Effector memory CD4-positive, alpha-beta T cell (primary cell): ENCODE data around the gene VEGFA.

Experiments used
- DNase-seq, 3 donors: peaks; one replicate each; pipeline ENCODE4 v3.0.0-alpha.2; 2020
- H3K27ac ChIP-seq: 2 replicates; pipeline ENCODE4 v1.7.0; 2013; ENCODE audit warnings: mild to moderate bottlenecking, low read length, moderate library complexity; ENCODE audit not compliant: insufficient read depth, poor library complexity, severe bottlenecking
- H3K27me3 ChIP-seq: replicated peaks from 2 replicates; pipeline ENCODE4 v1.7.0; 2013; ENCODE audit warnings: mild to moderate bottlenecking, low read length; ENCODE audit not compliant: insufficient read depth, control insufficient read depth, poor library complexity, severe bottlenecking
- H3K36me3 ChIP-seq: 2 replicates; pipeline ENCODE4 v1.7.0; 2013; ENCODE audit warnings: mild to moderate bottlenecking, low read length, moderate library complexity; ENCODE audit not compliant: control insufficient read depth, insufficient read depth
- H3K4me1 ChIP-seq: 2 replicates; pipeline ENCODE4 v1.7.0; 2013; ENCODE audit warnings: low read length, mild to moderate bottlenecking; ENCODE audit not compliant: control insufficient read depth, insufficient read depth, poor library complexity, severe bottlenecking
- H3K4me3 ChIP-seq: 2 replicates; pipeline ENCODE4 v1.7.0; 2013; ENCODE audit warnings: low read length, low read depth, mild to moderate bottlenecking; ENCODE audit not compliant: insufficient read depth, poor library complexity, severe bottlenecking
- H3K9me3 ChIP-seq: 2 replicates; pipeline ENCODE4 v1.7.0; 2013; ENCODE audit warnings: mild to moderate bottlenecking, low read length, moderate library complexity; ENCODE audit not compliant: control insufficient read depth

VEGFA gene

DNA sequence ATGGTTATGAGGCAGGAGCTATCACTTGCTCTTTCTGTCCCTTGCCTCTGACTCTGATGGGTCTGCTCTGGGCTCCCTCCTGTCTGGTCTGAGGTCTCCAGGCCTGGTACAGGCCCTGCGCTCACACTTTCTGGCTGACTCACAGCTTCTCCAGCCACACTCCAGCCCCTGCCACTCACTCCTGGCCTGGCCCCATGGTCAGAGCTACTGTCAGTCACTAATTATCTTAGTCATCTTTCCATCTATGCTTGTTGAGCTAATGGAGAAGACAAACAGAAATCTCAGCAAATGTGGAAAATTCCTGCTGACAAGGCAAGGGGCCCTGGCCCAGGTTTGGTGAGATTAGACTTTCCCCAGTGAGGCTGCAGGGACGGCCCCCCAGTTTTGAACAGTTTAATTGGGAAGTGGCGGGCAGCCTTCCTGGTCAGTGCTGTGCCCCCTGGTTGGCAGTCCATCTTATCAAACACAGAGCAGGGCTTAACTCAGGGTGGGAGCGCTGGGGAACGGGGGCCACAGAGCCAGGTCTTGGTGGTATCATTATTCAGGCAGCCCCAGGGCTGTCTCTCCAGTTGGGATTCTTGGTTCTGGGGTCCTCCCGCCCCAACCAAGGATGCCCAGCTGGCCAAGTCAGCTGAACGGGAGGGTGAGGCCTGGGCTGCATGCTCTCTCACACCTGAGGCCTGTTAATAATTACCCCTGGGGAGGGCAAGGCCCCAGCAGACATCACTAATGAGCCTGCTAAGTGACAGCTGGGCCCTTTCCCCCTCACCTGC lies 63.4 kb downstream of the VEGFA start:
- H3K27ac ChIP-seq: no peak overlapping the region
- no peak overlapping the region for H3K4me3 ChIP-seq
- no peak for DNase-seq
- no peaks in the 10 kb centered on the region for H3K36me3 ChIP-seq
- no peaks in the 10 kb centered on the region for H3K27me3 ChIP-seq
- H3K9me3 ChIP-seq: no peaks in the 10 kb centered on the region
- H3K4me1 ChIP-seq: no peaks in the 10 kb centered on the region

DNA sequence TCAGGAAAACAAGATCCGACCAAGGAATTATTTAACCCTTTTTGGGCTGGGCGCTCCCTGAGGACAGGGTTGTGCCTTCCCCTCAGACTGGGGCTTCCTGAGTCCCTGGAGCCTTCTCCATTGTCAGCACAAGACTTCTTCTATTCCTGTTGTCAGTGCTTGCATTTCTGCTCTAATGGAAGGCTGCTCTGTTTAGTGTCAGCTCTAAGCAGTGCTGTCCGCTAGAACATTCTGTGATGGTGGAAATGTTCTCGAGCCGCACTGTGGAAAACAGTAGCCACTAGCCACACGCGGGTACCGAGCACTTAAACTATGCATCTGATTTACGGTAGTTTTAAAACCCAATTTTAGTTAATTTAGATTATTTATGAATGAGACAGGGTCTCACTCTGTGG lies 64.0 kb downstream of the VEGFA start:
- no peaks in the 10 kb centered on the region for H3K9me3 ChIP-seq
- no peak for DNase-seq
- H3K36me3 ChIP-seq: no peaks in the 10 kb centered on the region
- H3K27me3 ChIP-seq: no peaks in the 10 kb centered on the region
- no peaks in the 10 kb centered on the region for H3K4me1 ChIP-seq
- no peak overlapping the region for H3K4me3 ChIP-seq
- no peak overlapping the region for H3K27ac ChIP-seq

DNA sequence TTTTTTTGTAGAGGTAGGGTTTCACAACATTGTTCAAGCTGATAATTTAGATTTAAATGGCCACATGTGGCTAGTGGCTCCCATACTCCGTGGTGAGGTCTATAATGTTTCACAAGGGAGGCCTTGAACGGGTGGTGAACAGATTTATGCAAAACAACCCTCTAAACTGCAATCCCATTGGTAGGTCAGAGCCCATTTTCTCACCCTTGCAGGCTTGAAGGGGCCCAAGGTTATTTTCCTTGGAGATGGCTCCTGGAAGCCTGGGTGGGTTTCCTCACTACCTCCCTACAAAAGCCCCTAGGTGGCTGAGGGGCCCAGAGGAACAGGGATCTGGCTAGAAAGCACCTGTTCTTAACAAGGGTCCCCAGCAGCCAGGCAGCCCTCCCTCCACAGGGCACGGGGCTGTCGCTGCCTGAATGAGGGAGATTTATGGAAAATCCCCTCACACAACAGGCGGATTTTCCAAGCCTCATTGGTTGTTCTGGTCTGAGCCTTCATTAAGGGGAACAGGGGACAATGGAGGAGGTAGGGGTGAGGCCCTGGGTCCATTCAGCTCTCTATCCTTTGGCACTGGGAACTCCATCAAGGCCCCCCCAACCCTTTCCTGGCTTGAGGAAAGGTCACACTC lies 64.6 kb downstream of the VEGFA start:
- no peaks in the 10 kb centered on the region for H3K36me3 ChIP-seq
- H3K27ac ChIP-seq: no peak overlapping the region
- no peak overlapping the region for H3K4me3 ChIP-seq
- no peaks in the 10 kb centered on the region for H3K9me3 ChIP-seq
- H3K27me3 ChIP-seq: no peaks in the 10 kb centered on the region
- DNase-seq: no peak
- H3K4me1 ChIP-seq: no peaks in the 10 kb centered on the region

DNA sequence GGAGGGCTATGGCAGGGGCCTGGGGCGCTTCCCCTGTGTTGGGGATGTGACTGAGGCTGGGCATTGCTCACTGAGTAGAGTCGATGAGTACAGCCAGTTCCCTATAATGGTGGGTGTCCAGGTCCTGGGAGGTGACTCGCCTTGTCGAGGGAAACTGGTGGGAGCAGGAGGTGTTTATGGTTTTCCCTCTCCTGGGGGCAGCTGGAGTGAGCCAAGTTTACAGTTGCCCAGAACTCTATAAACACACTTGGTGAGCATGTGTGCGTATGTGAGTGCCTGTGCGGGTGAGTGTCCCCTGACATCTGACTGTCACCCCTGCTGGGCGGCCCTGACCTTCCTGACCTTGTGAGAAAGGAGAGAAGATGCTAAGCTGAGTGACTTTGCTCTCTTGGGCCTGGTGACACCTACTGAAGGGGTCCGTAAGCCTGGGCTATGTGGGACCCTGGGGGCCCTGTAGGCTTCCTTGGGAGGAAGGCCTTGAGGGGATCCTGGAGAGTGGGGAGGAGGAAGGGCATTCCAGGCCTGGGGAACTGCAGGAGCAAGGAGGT lies 65.9 kb downstream of the VEGFA start:
- DNase-seq: no peak
- no peaks in the 10 kb centered on the region for H3K36me3 ChIP-seq
- H3K27ac ChIP-seq: no peak overlapping the region
- H3K9me3 ChIP-seq: no peaks in the 10 kb centered on the region
- no peaks in the 10 kb centered on the region for H3K27me3 ChIP-seq
- no peak overlapping the region for H3K4me3 ChIP-seq
- no peaks in the 10 kb centered on the region for H3K4me1 ChIP-seq
